ENCODE results near the gene FBXW4. TPM values are rescaled to one million over a fixed set of nuclear protein-coding genes. Genes with fewer than 3 reads are reported as not detected.
"Not testable (repeated sequence)": the region's sequence is repeated elsewhere in the genome, so short reads cannot be mapped to it uniquely, and the experiment has no call there.

The FBXW4 gene
- total RNA-seq, 1 donor from 2014 or later: 33.4 TPM

GRCh38 chr10:101597091-101597900 is 97.7 kb downstream of the FBXW4 start:
- Mint-ChIP-seq H3K36me3 (ENCODE audit: low read depth) (no peaks in the 10 kb centered on the region), H3K4me3 (no peak overlapping the region), H3K27me3 (ENCODE audit: low read depth) (no peaks in the 10 kb centered on the region), H3K9me3 (no peaks in the 10 kb centered on the region), H3K4me1 (no peaks in the 10 kb centered on the region), H3K27ac (ENCODE audit: unreplicated experiment) (no peak overlapping the region)
- no peak for TF ChIP-seq CTCF (conservative IDR thresholded peaks at IDR 0.05)
- no peak for DNase-seq (ENCODE audit: low read depth, low spot score)

GRCh38 chr10:101595591-101596433 is 99.2 kb downstream of the FBXW4 start:
- Mint-ChIP-seq H3K27me3 (ENCODE audit: low read depth) (no peaks in the 10 kb centered on the region), H3K36me3 (ENCODE audit: low read depth) (no peaks in the 10 kb centered on the region), H3K4me3 (no peak overlapping the region), H3K4me1 (no peaks in the 10 kb centered on the region), H3K9me3 (no peaks in the 10 kb centered on the region), H3K27ac (ENCODE audit: unreplicated experiment) (no peak overlapping the region)
- no peak for TF ChIP-seq CTCF (conservative IDR thresholded peaks at IDR 0.05)
- DNase-seq (ENCODE audit: low read depth, low spot score): no peak

GRCh38 chr10:101593331-101593730 is 101.6 kb downstream of the FBXW4 start:
- H3K36me3 Mint-ChIP-seq (ENCODE audit: low read depth); DNase-seq (ENCODE audit: low read depth, low spot score); H3K27ac Mint-ChIP-seq (ENCODE audit: unreplicated experiment); H3K27me3 Mint-ChIP-seq (ENCODE audit: low read depth); H3K9me3 Mint-ChIP-seq: not testable (repeated sequence)
- Mint-ChIP-seq H3K4me3 (peak overlapping the region; percentile 15), H3K4me1 (peaks cover 10% of the 10 kb centered on the region)

GRCh38 chr10:101588879-101589278 is 106.1 kb downstream of the FBXW4 start:
- no peaks in the 10 kb centered on the region for H3K27me3 Mint-ChIP-seq (ENCODE audit: low read depth)
- peaks cover 22% of the 10 kb centered on the region for H3K4me1 Mint-ChIP-seq
- no peak overlapping the region for H3K27ac Mint-ChIP-seq (ENCODE audit: unreplicated experiment)
- DNase-seq (ENCODE audit: low read depth, low spot score): no peak
- no peaks in the 10 kb centered on the region for H3K9me3 Mint-ChIP-seq
- H3K4me3 Mint-ChIP-seq: peak overlapping the region; percentile 93
- H3K36me3 Mint-ChIP-seq (ENCODE audit: low read depth): no peaks in the 10 kb centered on the region
- TF ChIP-seq CTCF (conservative IDR thresholded peaks at IDR 0.05): no peak

GRCh38 chr10:101587725-101588653 is 107.0 kb downstream of the FBXW4 start, which contains the start of the genes DPCD and POLL:
TSS of gene DPCD (plus strand) at chr10:101588321. CDS start at chr10:101588337, 16 bp downstream.
TSS of gene POLL (minus strand) at chr10:101588257. CDS start at chr10:101587360, 897 bp downstream.
- Mint-ChIP-seq H3K27me3 (ENCODE audit: low read depth) (no peaks in the 10 kb centered on the region), H3K27ac (ENCODE audit: unreplicated experiment) (peak within 1 kb of the TSS; percentile 57), H3K36me3 (ENCODE audit: low read depth) (no peaks in the 10 kb centered on the region), H3K4me1 (peaks cover 22% of the 10 kb centered on the region), H3K9me3 (no peaks in the 10 kb centered on the region), H3K4me3 (peak within 1 kb of the TSS; percentile 93)
- TF ChIP-seq CTCF (conservative IDR thresholded peaks at IDR 0.05): no peak
- peak; percentile 89 for DNase-seq (ENCODE audit: low read depth, low spot score)
